ENCODE data around the gene SULT2B1. TPM values are rescaled to one million over a fixed set of nuclear protein-coding genes. Genes with fewer than 3 reads are reported as not detected.

Gene SULT2B1
- total RNA-seq, 2 experiments from 2014 or later = not detected

DNA sequence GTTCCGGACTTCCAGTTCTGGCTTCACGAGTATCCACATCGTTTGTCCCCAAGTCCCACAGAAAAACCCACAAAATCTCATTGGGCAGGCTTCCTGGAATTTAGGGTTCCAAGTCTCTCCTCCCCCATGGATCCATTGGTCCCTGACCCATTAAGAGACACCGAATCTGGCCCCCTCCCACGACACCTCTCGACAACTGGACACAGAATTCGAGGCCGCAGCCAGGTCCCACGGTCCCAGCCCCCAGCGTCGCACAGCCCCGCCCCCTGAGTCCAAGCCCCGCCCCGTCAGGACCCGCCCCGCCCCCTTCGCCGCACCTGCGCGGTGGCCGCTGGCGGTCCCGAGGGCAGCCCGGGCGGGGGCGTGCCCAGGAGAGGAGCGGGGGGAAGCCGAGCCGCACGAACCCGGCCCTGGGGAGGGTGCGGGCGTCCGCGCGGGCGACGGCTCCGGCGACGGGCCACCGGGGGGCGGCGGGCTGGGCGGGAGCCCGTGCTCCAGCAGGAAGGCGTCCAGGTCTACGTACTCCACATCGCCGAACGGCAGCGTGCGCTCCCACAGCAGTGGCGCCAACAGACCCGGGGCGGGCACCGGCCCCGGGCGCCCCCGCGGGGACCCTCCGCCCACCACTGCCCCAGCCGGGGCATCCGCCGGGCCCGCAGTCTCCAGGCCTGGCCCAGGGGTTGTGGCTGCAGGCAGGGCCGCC is 83.4 kb downstream of the SULT2B1 start:
- H2AFZ ChIP-seq (ENCODE audit: low read length) = peak overlapping the region; percentile 45; the same call in 1 of the 2 replicates
- TF ChIP-seq, protein P1, sequence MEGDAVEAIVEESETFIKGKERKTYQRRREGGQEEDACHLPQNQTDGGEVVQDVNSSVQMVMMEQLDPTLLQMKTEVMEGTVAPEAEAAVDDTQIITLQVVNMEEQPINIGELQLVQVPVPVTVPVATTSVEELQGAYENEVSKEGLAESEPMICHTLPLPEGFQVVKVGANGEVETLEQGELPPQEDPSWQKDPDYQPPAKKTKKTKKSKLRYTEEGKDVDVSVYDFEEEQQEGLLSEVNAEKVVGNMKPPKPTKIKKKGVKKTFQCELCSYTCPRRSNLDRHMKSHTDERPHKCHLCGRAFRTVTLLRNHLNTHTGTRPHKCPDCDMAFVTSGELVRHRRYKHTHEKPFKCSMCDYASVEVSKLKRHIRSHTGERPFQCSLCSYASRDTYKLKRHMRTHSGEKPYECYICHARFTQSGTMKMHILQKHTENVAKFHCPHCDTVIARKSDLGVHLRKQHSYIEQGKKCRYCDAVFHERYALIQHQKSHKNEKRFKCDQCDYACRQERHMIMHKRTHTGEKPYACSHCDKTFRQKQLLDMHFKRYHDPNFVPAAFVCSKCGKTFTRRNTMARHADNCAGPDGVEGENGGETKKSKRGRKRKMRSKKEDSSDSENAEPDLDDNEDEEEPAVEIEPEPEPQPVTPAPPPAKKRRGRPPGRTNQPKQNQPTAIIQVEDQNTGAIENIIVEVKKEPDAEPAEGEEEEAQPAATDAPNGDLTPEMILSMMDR (conservative IDR thresholded peaks at IDR 0.05; ENCODE audit: low read length) = no peak
- no peak for TF ChIP-seq EZH2phosphoT487 (IDR thresholded peaks at IDR 0.05; ENCODE audit: borderline replicate concordance, low read depth, low read length)
- intact Hi-C loops (cut with micrococcal nuclease; ENCODE audit: unreplicated experiment) = loop anchor here (5.0 to 10.0 kb wide), 2 partner anchors 859 to 1042 kb away; partner anchors contain the start of genes PRMT1 and RPS11
- H3K9me3 ChIP-seq (ENCODE audit: low read length) = no peaks in the 10 kb centered on the region
- CTCF ChIA-PET (ENCODE audit: unreplicated experiment) = no interaction called here
- H3K9me2 ChIP-seq (ENCODE audit: insufficient read depth, low read length) = no peaks in the 10 kb centered on the region
- H3K4me3 ChIP-seq (ENCODE audit: low read depth, low read length, poor library complexity, severe bottlenecking) = peak overlapping the region; percentile 76
- H3K4me1 ChIP-seq (ENCODE audit: insufficient read depth, low read length, poor library complexity, severe bottlenecking) = peaks cover 46% of the 10 kb centered on the region
- H3K27ac ChIP-seq (ENCODE audit: low read depth, low read length, poor library complexity, severe bottlenecking) = peak overlapping the region; percentile 94
- POLR2A ChIA-PET = no interaction called here
- BruUV-seq (replicated peaks) = no TSS peak
- DNase-seq (ENCODE audit: low spot score) = peak; percentile 86
- peaks cover 11% of the 10 kb centered on the region; the same call in 1 of the 2 replicates for H3K36me3 ChIP-seq (ENCODE audit: insufficient read depth, low read length)
- H4K20me1 ChIP-seq (ENCODE audit: insufficient read depth, low read length) = no peaks in the 10 kb centered on the region
- H3K79me2 ChIP-seq (ENCODE audit: insufficient read depth, low read depth, low read length) = no peaks in the 10 kb centered on the region; the same call in 1 of the 2 replicates
- H3K4me2 ChIP-seq (ENCODE audit: low read length) = peak overlapping the region; percentile 97

DNA sequence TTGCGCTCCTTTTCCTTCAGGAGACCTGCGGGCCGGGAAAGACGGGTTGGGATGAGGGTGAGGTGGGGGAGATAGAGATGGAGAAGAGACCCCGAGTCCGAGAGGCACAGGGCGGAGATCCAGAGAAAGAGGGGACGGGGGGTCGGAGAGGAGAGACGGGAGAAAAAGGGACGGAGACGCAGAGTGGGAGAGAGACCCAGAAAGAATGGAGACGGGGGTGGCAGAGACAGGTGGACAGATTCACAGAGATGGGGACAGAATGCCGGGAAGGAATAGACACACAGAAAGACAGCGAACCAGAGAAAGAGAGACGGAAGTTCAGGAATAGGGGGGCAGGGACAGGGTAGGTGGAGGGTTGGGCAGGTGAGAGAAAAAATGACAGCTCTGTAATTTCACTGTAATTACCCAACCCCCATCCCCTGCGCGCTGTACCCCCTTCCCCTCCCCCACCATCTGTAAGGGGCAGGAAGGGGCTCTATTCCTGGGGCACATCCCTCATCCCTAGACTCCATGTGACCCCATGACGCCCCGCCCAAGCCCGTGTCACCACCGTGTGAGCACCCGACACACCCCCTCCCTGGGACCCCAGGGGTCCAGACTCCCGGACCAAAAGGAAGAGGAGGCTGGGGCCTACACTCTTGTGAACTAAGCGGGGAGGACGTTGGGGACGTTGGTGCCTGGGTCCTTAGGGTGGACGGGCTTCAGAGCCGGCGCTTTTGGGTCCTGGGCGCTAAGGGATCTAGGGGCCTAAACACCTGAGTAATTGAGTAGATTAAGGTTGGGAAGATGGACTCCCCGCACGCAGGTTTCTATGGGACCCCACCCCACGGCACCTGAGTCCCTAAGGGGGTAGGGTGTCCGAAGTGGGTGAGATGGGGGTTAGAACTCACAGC is 84.2 kb downstream of the SULT2B1 start:
- peaks cover 46% of the 10 kb centered on the region for H3K4me1 ChIP-seq (ENCODE audit: insufficient read depth, low read length, poor library complexity, severe bottlenecking)
- no TSS peak for BruUV-seq (replicated peaks)
- H3K79me2 ChIP-seq (ENCODE audit: insufficient read depth, low read depth, low read length) = no peaks in the 10 kb centered on the region; the same call in 1 of the 2 replicates
- H3K4me2 ChIP-seq (ENCODE audit: low read length) = peak overlapping the region; percentile 97
- H3K9me2 ChIP-seq (ENCODE audit: insufficient read depth, low read length) = no peaks in the 10 kb centered on the region
- intact Hi-C loops (cut with micrococcal nuclease; ENCODE audit: unreplicated experiment) = loop anchor here (5.0 to 10.0 kb wide), 2 partner anchors 859 to 1041 kb away; partner anchors contain the start of genes PRMT1 and RPS11
- no peaks in the 10 kb centered on the region for H3K9me3 ChIP-seq (ENCODE audit: low read length)
- no peaks in the 10 kb centered on the region for H4K20me1 ChIP-seq (ENCODE audit: insufficient read depth, low read length)
- CTCF ChIA-PET (ENCODE audit: unreplicated experiment) = no interaction called here
- H2AFZ ChIP-seq (ENCODE audit: low read length) = peak overlapping the region; percentile 45; the same call in 1 of the 2 replicates
- TF ChIP-seq, protein P1 (conservative IDR thresholded peaks at IDR 0.05; ENCODE audit: low read length) = no peak
- TF ChIP-seq EZH2phosphoT487 (IDR thresholded peaks at IDR 0.05; ENCODE audit: borderline replicate concordance, low read depth, low read length) = no peak
- DNase-seq (ENCODE audit: low spot score) = no peak
- POLR2A ChIA-PET = no interaction called here
- peak overlapping the region; percentile 76 for H3K4me3 ChIP-seq (ENCODE audit: low read depth, low read length, poor library complexity, severe bottlenecking)
- peak overlapping the region; percentile 94 for H3K27ac ChIP-seq (ENCODE audit: low read depth, low read length, poor library complexity, severe bottlenecking)
- H3K36me3 ChIP-seq (ENCODE audit: insufficient read depth, low read length) = peaks cover 3% of the 10 kb centered on the region; the same call in 1 of the 2 replicates
